Right hindlimb (tissue), 1 donor: ENCODE data around the gene STARD10.
"Not testable (repeated sequence)": the region's sequence is repeated elsewhere in the genome, so short reads cannot be mapped to it uniquely, and the experiment has no call there.

ENCODE experiments used
- DNase-seq: peaks from one replicate; pipeline ENCODE4 v3.0.0-alpha.2; 2018

Gene STARD10

GRCh38 chr11:72793425-72794367 is at the start of gene STARD10:
STARD10 (minus strand) TSS chr11:72794047; CDS start chr11:72781181, 12,866 bp downstream.
- peak; percentile 97 for DNase-seq

GRCh38 chr11:72842653-72843330 is 48.9 kb upstream of the STARD10 start:
- no peak for DNase-seq

GRCh38 chr11:72842126-72842525 is 48.3 kb upstream of the STARD10 start:
- no peak for DNase-seq

GRCh38 chr11:72841397-72841796 is 47.5 kb upstream of the STARD10 start:
- DNase-seq: no peak

GRCh38 chr11:72840780-72841179 is 46.9 kb upstream of the STARD10 start:
- DNase-seq: no peak

GRCh38 chr11:72838691-72839305 is 45.0 kb upstream of the STARD10 start:
- no peak for DNase-seq

- DNase-seq: peak; percentile 78
Observed at GRCh38 chr11:72836111-72836510, 42.3 kb upstream of the STARD10 start.

- DNase-seq: no peak
Observed at GRCh38 chr11:72834905-72835304, 41.1 kb upstream of the STARD10 start.

- DNase-seq: peak; percentile 70
Observed at GRCh38 chr11:72833811-72834493, 40.1 kb upstream of the STARD10 start.

GRCh38 chr11:72833083-72833733 is 39.4 kb upstream of the STARD10 start:
- no peak for DNase-seq

- DNase-seq: no peak
Observed at GRCh38 chr11:72832301-72833082, 38.6 kb upstream of the STARD10 start.

GRCh38 chr11:72831521-72832300 is 37.9 kb upstream of the STARD10 start:
- peak; percentile 90 for DNase-seq

- no peak for DNase-seq
Observed at GRCh38 chr11:72829884-72830533, 36.2 kb upstream of the STARD10 start.

- no peak for DNase-seq
Observed at GRCh38 chr11:72829178-72829577, 35.3 kb upstream of the STARD10 start.

GRCh38 chr11:72828692-72829101 is 34.9 kb upstream of the STARD10 start:
- DNase-seq: no peak

- DNase-seq: no peak
Observed at GRCh38 chr11:72828081-72828567, 34.3 kb upstream of the STARD10 start.

- not testable (repeated sequence) for DNase-seq
Observed at GRCh38 chr11:72827656-72828055, 33.8 kb upstream of the STARD10 start.

GRCh38 chr11:72826942-72827480 is 33.2 kb upstream of the STARD10 start:
- DNase-seq: no peak

- no peak for DNase-seq
Observed at GRCh38 chr11:72826191-72826941, 32.5 kb upstream of the STARD10 start.
